Activated gamma-delta T cell (primary cell): ENCODE measurements around the gene UBC.

Experiments
- DNase-seq: peaks from one replicate; lab custom pipeline; 2025; lab: John Stamatoyannopoulos, UW

The UBC gene

GRCh38 chr12:124864326-124864752, 50.1 kb downstream of the UBC start:
- no peak for DNase-seq

GRCh38 chr12:124863416-124864325, 50.8 kb downstream of the UBC start, which contains the start of gene SCARB1:
Gene SCARB1, minus strand, starts transcription at chr12:124863864. Its CDS starts 144 bp downstream, at chr12:124863720.
- peak; percentile 67 for DNase-seq

GRCh38 chr12:124862768-124863415, 51.6 kb downstream of the UBC start:
- no peak for DNase-seq

- no peak for DNase-seq
Observed at GRCh38 chr12:124861898-124862676, 52.4 kb downstream of the UBC start.
